Endothelial cell (in vitro differentiated cells): ENCODE results near the gene EEF1A2. TPM values are rescaled to one million over a fixed set of nuclear protein-coding genes. Genes with fewer than 3 reads are reported as not detected.

Source experiments
- DNase-seq: peaks from one replicate; pipeline ENCODE4 v3.0.0; 2021; ENCODE audit warnings: low spot score
- H3K27ac Mint-ChIP-seq: one replicate; pipeline ENCODE4 v1.8.0; 2021; ENCODE audit warnings: mixed read lengths, inconsistent platforms; ENCODE audit not compliant: unreplicated experiment
- H3K27me3 Mint-ChIP-seq: one replicate; pipeline ENCODE4 v1.8.0; 2021; ENCODE audit warnings: mild to moderate bottlenecking, moderate library complexity, mixed read lengths, inconsistent platforms; ENCODE audit not compliant: unreplicated experiment
- H3K36me3 Mint-ChIP-seq: one replicate; pipeline ENCODE4 v1.8.0; 2021; ENCODE audit warnings: mild to moderate bottlenecking, low read depth, mixed read lengths, inconsistent platforms; ENCODE audit not compliant: unreplicated experiment
- H3K4me1 Mint-ChIP-seq: one replicate; pipeline ENCODE4 v1.8.0; 2021; ENCODE audit warnings: mild to moderate bottlenecking, mixed read lengths, inconsistent platforms; ENCODE audit not compliant: unreplicated experiment
- H3K4me3 Mint-ChIP-seq: one replicate; pipeline ENCODE4 v1.8.0; 2021; ENCODE audit warnings: mild to moderate bottlenecking, mixed read lengths, inconsistent platforms; ENCODE audit not compliant: unreplicated experiment
- H3K9me3 Mint-ChIP-seq: one replicate; pipeline ENCODE4 v1.8.0; 2021; ENCODE audit warnings: mixed read lengths, inconsistent platforms; ENCODE audit not compliant: unreplicated experiment
- total RNA-seq: library from RNA; stranded (reverse); fragmentation: NEBNext Ultra II Directional; extraction: Animal tissue kit (Norgen Biotek cat#: 25700); gene quantifications from one replicate; pipeline ENCODE4 v1.2.1, GENCODE V29; 2021; ENCODE audit not compliant: unreplicated experiment
- TF ChIP-seq, protein P1 (sequence below): fragments of 200-600 bp; sonication (generic); IDR thresholded peaks from one replicate; pipeline ENCODE4 v1.5.0; 2021; ENCODE audit warnings: antibody characterized with exemption; ENCODE audit not compliant: unreplicated experiment

Gene EEF1A2
- total RNA-seq, 1 donor from 2014 or later: 0.31 TPM

- no peak overlapping the region for H3K4me3 Mint-ChIP-seq
- no peaks in the 10 kb centered on the region for H3K9me3 Mint-ChIP-seq
- peaks cover 7% of the 10 kb centered on the region for H3K36me3 Mint-ChIP-seq
- TF ChIP-seq, protein P1, sequence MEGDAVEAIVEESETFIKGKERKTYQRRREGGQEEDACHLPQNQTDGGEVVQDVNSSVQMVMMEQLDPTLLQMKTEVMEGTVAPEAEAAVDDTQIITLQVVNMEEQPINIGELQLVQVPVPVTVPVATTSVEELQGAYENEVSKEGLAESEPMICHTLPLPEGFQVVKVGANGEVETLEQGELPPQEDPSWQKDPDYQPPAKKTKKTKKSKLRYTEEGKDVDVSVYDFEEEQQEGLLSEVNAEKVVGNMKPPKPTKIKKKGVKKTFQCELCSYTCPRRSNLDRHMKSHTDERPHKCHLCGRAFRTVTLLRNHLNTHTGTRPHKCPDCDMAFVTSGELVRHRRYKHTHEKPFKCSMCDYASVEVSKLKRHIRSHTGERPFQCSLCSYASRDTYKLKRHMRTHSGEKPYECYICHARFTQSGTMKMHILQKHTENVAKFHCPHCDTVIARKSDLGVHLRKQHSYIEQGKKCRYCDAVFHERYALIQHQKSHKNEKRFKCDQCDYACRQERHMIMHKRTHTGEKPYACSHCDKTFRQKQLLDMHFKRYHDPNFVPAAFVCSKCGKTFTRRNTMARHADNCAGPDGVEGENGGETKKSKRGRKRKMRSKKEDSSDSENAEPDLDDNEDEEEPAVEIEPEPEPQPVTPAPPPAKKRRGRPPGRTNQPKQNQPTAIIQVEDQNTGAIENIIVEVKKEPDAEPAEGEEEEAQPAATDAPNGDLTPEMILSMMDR: no peak
- no peak overlapping the region for H3K27ac Mint-ChIP-seq
- DNase-seq: no peak
- H3K4me1 Mint-ChIP-seq: no peaks in the 10 kb centered on the region
- peaks cover 4% of the 10 kb centered on the region for H3K27me3 Mint-ChIP-seq
Measured at GRCh38 chr20:63439866-63440265, 59.0 kb downstream of the EEF1A2 start.

DNA sequence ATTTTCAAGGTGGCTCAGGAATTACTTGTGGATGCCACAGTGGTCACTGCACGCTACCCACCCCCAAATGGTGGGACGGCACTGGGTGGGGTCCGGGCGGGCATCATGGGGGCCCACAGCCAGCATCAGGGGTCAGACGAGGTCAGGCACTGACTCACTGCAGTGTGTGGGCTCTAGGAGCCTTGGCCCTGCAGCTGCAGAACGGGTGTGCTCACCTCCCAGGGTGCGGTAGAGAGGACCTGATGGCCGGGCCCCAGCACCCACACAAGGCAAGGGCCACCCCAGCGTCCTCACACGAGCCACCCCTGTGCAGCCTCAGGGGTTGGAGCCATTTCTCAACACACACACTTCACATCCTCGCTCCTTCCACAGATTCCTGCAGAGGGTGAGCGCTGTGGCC lies 60.8 kb downstream of the EEF1A2 start:
- no peaks in the 10 kb centered on the region for H3K9me3 Mint-ChIP-seq
- no peak overlapping the region for H3K27ac Mint-ChIP-seq
- H3K36me3 Mint-ChIP-seq: peaks cover 6% of the 10 kb centered on the region
- H3K4me1 Mint-ChIP-seq: no peaks in the 10 kb centered on the region
- peaks cover 10% of the 10 kb centered on the region for H3K27me3 Mint-ChIP-seq
- no peak for DNase-seq
- TF ChIP-seq, protein P1: no peak
- no peak overlapping the region for H3K4me3 Mint-ChIP-seq

Other genes with a start within 250 kb of the EEF1A2 start
- 3.3 TPM for gene NKAIN4, start 244.6 kb downstream of the EEF1A2 start, total RNA-seq
- gene ARFGAP1, start 226.3 kb downstream of the EEF1A2 start, total RNA-seq: 106 TPM
- gene COL20A1, start 205.9 kb downstream of the EEF1A2 start, total RNA-seq: not detected
- gene CHRNA4, start 137.7 kb downstream of the EEF1A2 start, total RNA-seq: 2.6 TPM
- gene KCNQ2, start 26.4 kb downstream of the EEF1A2 start, total RNA-seq: 3.2 TPM
- 151 TPM for gene PPDPF, start 21.7 kb upstream of the EEF1A2 start, total RNA-seq
- gene PTK6, start 38.3 kb upstream of the EEF1A2 start, total RNA-seq: not detected
- gene SRMS, start 48.7 kb upstream of the EEF1A2 start, total RNA-seq: not detected
- 1.3 TPM for gene FNDC11, start 55.1 kb upstream of the EEF1A2 start, total RNA-seq
- gene HELZ2, start 75.2 kb upstream of the EEF1A2 start, total RNA-seq: 15.3 TPM
- gene GMEB2, start 128.0 kb upstream of the EEF1A2 start, total RNA-seq: 11.2 TPM
- 12.8 TPM for gene STMN3, start 154.3 kb upstream of the EEF1A2 start, total RNA-seq
- 20.2 TPM for gene RTEL1, start 159.2 kb upstream of the EEF1A2 start, total RNA-seq
- gene TNFRSF6B, start 197.6 kb upstream of the EEF1A2 start, total RNA-seq: not detected
- 33.4 TPM for gene ARFRP1, start 208.9 kb upstream of the EEF1A2 start, total RNA-seq
- 34.9 TPM for gene ZGPAT, start 209.0 kb upstream of the EEF1A2 start, total RNA-seq
- 8.1 TPM for gene LIME1, start 237.6 kb upstream of the EEF1A2 start, total RNA-seq
- gene SLC2A4RG, start 240.7 kb upstream of the EEF1A2 start, total RNA-seq: 69.6 TPM